CD4-positive, alpha-beta T cell (primary cell): ENCODE measurements around the gene PAPPA. TPM values are rescaled to one million over a fixed set of nuclear protein-coding genes. Genes with fewer than 3 reads are reported as not detected.

Experiments used
- ATAC-seq: fragments of 200-7000 bp; cut with Tn5 transposase; one replicate; pipeline ENCODE4 v1.10.0; 2022; ENCODE audit warnings: mild to moderate bottlenecking; ENCODE audit not compliant: poor library complexity
- CTCF ChIA-PET: fragments of 350-600 bp; sonication (Branson Sonifier 250); formaldehyde crosslinking; loops from one replicate; lab custom pipeline; 2021; ENCODE audit warnings: antibody characterized with exemption, inconsistent platforms; lab: Charles Lee
- POLR2A ChIA-PET: fragments of 350-600 bp; sonication (Branson Sonifier 250); formaldehyde crosslinking; loops from one replicate; lab custom pipeline; 2021; ENCODE audit warnings: antibody characterized with exemption, inconsistent platforms; lab: Charles Lee
- DNase-seq, 14 experiments: peaks; one replicate each; pipeline ENCODE4 v3.0.0-alpha.2; 2013 to 2020; ENCODE audit warnings: mixed read lengths in 2 of 14
- H3K27ac ChIP-seq, 2 donors: one replicate each; pipeline versions ENCODE4 v1.5.1 to v1.7.0; 2013; ENCODE audit warnings: low read length in 2 of 2, low read depth in 1 of 2, mild to moderate bottlenecking in 1 of 2
- H3K27me3 ChIP-seq, 2 experiments: 1 replicate in 1 of 2; 2 replicates in 1 of 2; pipeline versions ENCODE4 v1.6.1 to v1.7.0; 2013; ENCODE audit warnings: low read length in 2 of 2, control low read depth in 1 of 2, mild to moderate bottlenecking in 1 of 2, moderate library complexity in 1 of 2; ENCODE audit not compliant: insufficient read depth in 2 of 2, control insufficient read depth in 1 of 2
- H3K36me3 ChIP-seq: one replicate; pipeline ENCODE4 v1.6.1; 2013; ENCODE audit warnings: low read length, control low read depth; ENCODE audit not compliant: insufficient read depth
- H3K4me1 ChIP-seq: one replicate; pipeline ENCODE4 v1.6.1; 2013; ENCODE audit warnings: low read length, control low read depth; ENCODE audit not compliant: insufficient read depth
- H3K4me3 ChIP-seq: one replicate; pipeline ENCODE4 v1.5.1; 2013; ENCODE audit warnings: mild to moderate bottlenecking, low read length, moderate library complexity
- H3K9me3 ChIP-seq, 2 experiments: 1 replicate in 1 of 2; 2 replicates in 1 of 2; pipeline versions ENCODE4 v1.6.1 to v1.7.0; 2013; ENCODE audit warnings: low read length in 2 of 2, mild to moderate bottlenecking in 2 of 2, control low read depth in 1 of 2, moderate library complexity in 1 of 2; ENCODE audit not compliant: control insufficient read depth in 1 of 2, insufficient read depth in 1 of 2
- H3K27ac Mint-ChIP-seq: one replicate; pipeline ENCODE4 v1.8.0; 2020; ENCODE audit warnings: mixed read lengths
- H3K27me3 Mint-ChIP-seq: one replicate; pipeline ENCODE4 v1.8.0; 2021; ENCODE audit warnings: mixed read lengths
- H3K36me3 Mint-ChIP-seq: one replicate; pipeline ENCODE4 v1.8.0; 2021; ENCODE audit warnings: low read depth, mixed read lengths
- H3K4me1 Mint-ChIP-seq: one replicate; pipeline ENCODE4 v1.8.0; 2021; ENCODE audit warnings: low read depth, mixed read lengths
- H3K4me3 Mint-ChIP-seq: one replicate; pipeline ENCODE4 v1.8.0; 2020; ENCODE audit warnings: mild to moderate bottlenecking, mixed read lengths
- H3K9me3 Mint-ChIP-seq: one replicate; pipeline ENCODE4 v1.8.0; 2020; ENCODE audit warnings: mixed read lengths
- intact Hi-C, 2 experiments: fragments of 100-400 bp; cut with DNase I in 1 of 2; cut with micrococcal nuclease in 1 of 2; formaldehyde crosslinking; loops; one replicate each; pipeline versions ENCODE4 v1.15.1 to v1.9.0; 2023 to 2025; cut with DNase I, micrococcal nuclease
- total RNA-seq, 174 experiments: library from RNA in 2 of 174; stranded (reverse) in 2 of 174; gene quantifications; one replicate each; pipeline ENCODE4 v1.2.3 and lab custom pipeline; 2021 to 2026
- TF ChIP-seq, protein P1 (sequence below): fragments of 200-600 bp; IDR thresholded peaks from one replicate; pipeline ENCODE4 v1.8.0; 2022; ENCODE audit warnings: antibody characterized with exemption, mild to moderate bottlenecking

Gene PAPPA
- total RNA-seq, 2 experiments from 2014 or later, result 0.03 TPM; not detected in 1

DNA sequence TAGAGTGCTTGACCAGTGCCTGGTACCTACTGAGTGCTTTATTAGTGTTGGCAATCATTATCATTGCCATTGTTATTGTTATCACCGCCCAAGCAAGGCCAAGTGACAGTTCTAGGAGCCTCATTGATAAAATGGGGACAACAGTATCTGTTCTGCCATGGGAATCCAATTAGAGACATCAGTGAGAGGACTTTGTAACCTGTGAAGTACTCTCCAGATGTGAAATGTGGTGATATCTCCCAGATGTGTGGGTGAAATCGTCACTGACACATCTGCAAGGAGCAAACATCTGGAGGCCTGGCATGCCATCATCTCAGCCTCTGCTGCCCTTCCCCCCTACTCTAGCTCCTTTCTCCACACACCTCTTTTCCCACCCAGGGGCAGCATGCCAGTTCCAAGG, 260.8 kb downstream of the PAPPA start:
- no peaks in the 10 kb centered on the region for H3K36me3 Mint-ChIP-seq
- intact Hi-C loops, result no loop called here
- no peak for DNase-seq
- CTCF ChIA-PET, result no interaction called here
- H3K4me3 Mint-ChIP-seq, result no peak overlapping the region
- Histone ChIP-seq H3K9me3 (no peaks in the 10 kb centered on the region), H3K4me1 (no peaks in the 10 kb centered on the region), H3K4me3 (no peak overlapping the region), H3K36me3 (no peaks in the 10 kb centered on the region), H3K27me3 (no peaks in the 10 kb centered on the region), H3K27ac (no peak overlapping the region)
- no peaks in the 10 kb centered on the region for H3K27me3 Mint-ChIP-seq
- no peak overlapping the region for H3K27ac Mint-ChIP-seq
- no peak for ATAC-seq
- no peaks in the 10 kb centered on the region for H3K9me3 Mint-ChIP-seq
- POLR2A ChIA-PET, result no interaction called here
- H3K4me1 Mint-ChIP-seq, result no peaks in the 10 kb centered on the region
- TF ChIP-seq, protein P1, sequence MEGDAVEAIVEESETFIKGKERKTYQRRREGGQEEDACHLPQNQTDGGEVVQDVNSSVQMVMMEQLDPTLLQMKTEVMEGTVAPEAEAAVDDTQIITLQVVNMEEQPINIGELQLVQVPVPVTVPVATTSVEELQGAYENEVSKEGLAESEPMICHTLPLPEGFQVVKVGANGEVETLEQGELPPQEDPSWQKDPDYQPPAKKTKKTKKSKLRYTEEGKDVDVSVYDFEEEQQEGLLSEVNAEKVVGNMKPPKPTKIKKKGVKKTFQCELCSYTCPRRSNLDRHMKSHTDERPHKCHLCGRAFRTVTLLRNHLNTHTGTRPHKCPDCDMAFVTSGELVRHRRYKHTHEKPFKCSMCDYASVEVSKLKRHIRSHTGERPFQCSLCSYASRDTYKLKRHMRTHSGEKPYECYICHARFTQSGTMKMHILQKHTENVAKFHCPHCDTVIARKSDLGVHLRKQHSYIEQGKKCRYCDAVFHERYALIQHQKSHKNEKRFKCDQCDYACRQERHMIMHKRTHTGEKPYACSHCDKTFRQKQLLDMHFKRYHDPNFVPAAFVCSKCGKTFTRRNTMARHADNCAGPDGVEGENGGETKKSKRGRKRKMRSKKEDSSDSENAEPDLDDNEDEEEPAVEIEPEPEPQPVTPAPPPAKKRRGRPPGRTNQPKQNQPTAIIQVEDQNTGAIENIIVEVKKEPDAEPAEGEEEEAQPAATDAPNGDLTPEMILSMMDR, result no peak

DNA sequence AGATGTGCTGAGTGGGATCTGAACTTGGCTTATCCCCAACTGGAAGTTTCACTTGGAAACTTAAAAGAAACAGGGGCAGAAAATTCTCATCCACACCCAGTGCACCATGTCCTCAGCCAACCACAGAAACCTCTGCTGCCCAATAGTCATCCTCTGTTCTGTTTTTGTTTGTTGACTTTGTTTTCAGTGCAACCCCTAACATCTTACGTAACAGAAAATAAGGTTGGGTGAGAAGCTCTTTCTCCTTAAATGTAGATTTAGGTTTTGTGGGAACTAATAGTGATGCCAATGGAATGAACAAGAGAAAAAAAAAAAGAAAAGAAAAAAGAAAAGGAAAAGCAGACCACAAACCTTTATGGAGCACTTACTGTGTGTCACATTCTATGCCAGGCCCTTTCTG, 262.8 kb downstream of the PAPPA start:
- no peaks in the 10 kb centered on the region for H3K9me3 ChIP-seq
- intact Hi-C loops, result no loop called here
- H3K4me1 Mint-ChIP-seq, result no peaks in the 10 kb centered on the region
- TF ChIP-seq, protein P1, result no peak
- no peak overlapping the region for H3K4me3 Mint-ChIP-seq
- H3K9me3 Mint-ChIP-seq, result no peaks in the 10 kb centered on the region
- POLR2A ChIA-PET, result no interaction called here
- no peaks in the 10 kb centered on the region for H3K27me3 Mint-ChIP-seq
- no peaks in the 10 kb centered on the region for H3K4me1 ChIP-seq
- no peak for DNase-seq
- H3K27ac Mint-ChIP-seq, result no peak overlapping the region
- no peaks in the 10 kb centered on the region for H3K36me3 ChIP-seq
- H3K27me3 ChIP-seq, result no peaks in the 10 kb centered on the region
- ATAC-seq, result no peak
- no peak overlapping the region for H3K27ac ChIP-seq
- H3K4me3 ChIP-seq, result no peak overlapping the region
- CTCF ChIA-PET, result no interaction called here
- peaks cover 9% of the 10 kb centered on the region for H3K36me3 Mint-ChIP-seq

DNA sequence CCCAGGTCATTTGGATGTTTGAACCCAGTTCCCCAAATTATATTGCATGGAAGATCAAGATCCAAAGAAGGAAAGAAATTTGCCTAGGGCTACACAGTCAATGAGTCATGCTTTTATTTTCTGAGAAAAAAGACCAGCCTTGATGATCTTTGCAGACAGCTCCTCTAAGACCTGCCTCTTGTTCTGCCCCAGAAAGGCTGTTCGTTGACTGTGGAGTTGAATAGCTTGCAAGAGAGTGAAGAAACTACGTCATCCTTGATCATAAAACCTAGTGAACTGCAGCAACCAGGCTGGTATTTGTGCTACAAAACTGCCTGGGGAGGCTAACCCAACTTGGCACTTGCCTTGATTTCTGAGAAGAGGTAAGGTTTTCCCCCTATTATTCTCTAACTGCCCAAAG, 263.9 kb downstream of the PAPPA start:
- no peaks in the 10 kb centered on the region for H3K27me3 Mint-ChIP-seq
- peaks cover 14% of the 10 kb centered on the region for H3K36me3 Mint-ChIP-seq
- no peaks in the 10 kb centered on the region for H3K9me3 Mint-ChIP-seq
- DNase-seq, result no peak
- CTCF ChIA-PET, result no interaction called here
- H3K27ac ChIP-seq, result no peak overlapping the region
- no peak overlapping the region for H3K4me3 Mint-ChIP-seq
- H3K36me3 ChIP-seq, result no peaks in the 10 kb centered on the region
- no peaks in the 10 kb centered on the region for H3K27me3 ChIP-seq
- no peaks in the 10 kb centered on the region for H3K4me1 Mint-ChIP-seq
- no peak for ATAC-seq
- H3K4me1 ChIP-seq, result no peaks in the 10 kb centered on the region
- TF ChIP-seq, protein P1, result no peak
- intact Hi-C loops, result no loop called here
- H3K4me3 ChIP-seq, result no peak overlapping the region
- no peaks in the 10 kb centered on the region for H3K9me3 ChIP-seq
- no peak overlapping the region for H3K27ac Mint-ChIP-seq
- POLR2A ChIA-PET, result no interaction called here
